ENCODE results near the gene SMIM29.

DNA sequence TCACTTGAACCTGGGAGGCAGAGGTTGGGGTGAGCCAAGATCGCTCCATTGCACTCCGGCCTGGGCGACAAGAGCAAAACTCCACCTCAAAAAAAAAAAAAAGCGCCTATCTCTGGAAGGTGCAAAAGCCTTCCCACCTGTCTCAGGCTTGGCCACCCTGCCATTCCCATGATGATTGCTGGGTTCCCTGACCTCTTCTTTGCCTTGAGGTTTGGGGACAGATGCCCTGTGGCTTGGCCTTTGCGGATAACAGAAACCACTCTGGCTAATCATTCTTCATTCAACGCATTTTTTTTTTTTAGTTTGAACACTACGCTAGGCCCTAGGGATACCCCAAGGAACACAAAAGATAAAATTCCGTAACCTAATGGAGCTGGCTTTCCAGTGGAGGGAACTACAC is 18.9 kb downstream of the SMIM29 start:
- TF ChIP-seq, protein P1, sequence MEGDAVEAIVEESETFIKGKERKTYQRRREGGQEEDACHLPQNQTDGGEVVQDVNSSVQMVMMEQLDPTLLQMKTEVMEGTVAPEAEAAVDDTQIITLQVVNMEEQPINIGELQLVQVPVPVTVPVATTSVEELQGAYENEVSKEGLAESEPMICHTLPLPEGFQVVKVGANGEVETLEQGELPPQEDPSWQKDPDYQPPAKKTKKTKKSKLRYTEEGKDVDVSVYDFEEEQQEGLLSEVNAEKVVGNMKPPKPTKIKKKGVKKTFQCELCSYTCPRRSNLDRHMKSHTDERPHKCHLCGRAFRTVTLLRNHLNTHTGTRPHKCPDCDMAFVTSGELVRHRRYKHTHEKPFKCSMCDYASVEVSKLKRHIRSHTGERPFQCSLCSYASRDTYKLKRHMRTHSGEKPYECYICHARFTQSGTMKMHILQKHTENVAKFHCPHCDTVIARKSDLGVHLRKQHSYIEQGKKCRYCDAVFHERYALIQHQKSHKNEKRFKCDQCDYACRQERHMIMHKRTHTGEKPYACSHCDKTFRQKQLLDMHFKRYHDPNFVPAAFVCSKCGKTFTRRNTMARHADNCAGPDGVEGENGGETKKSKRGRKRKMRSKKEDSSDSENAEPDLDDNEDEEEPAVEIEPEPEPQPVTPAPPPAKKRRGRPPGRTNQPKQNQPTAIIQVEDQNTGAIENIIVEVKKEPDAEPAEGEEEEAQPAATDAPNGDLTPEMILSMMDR (optimal IDR thresholded peaks at IDR 0.05 in 1 of 3, IDR thresholded peaks at IDR 0.05 in 1 of 3, conservative IDR thresholded peaks at IDR 0.05 in 1 of 3; ENCODE audit: extremely low read depth in 1 of 3, insufficient read depth in 2 of 3, low read length in 3 of 3), result no peak
- TF ChIP-seq EZH2 (IDR thresholded peaks at IDR 0.05; ENCODE audit: low read length), result no peak
